DND-41 (cell line): ENCODE results near the gene GOLGA7B.

Experiments
- EZH2 ChIP-seq: IDR thresholded peaks from 3 replicates; pipeline ENCODE4 v1.6.1; 2012; ENCODE audit warnings: borderline replicate concordance, low read depth, mild to moderate bottlenecking, moderate library complexity, low read length, inconsistent platforms; ENCODE audit not compliant: severe bottlenecking
- TF ChIP-seq, protein P1 (sequence below): IDR thresholded peaks from 2 replicates; pipeline ENCODE4 v1.5.1; 2012; ENCODE audit warnings: borderline replicate concordance, low read length, moderate library complexity, mild to moderate bottlenecking; ENCODE audit not compliant: poor library complexity, severe bottlenecking; ENCODE audit errors: extremely low read depth

- TF ChIP-seq, protein P1, sequence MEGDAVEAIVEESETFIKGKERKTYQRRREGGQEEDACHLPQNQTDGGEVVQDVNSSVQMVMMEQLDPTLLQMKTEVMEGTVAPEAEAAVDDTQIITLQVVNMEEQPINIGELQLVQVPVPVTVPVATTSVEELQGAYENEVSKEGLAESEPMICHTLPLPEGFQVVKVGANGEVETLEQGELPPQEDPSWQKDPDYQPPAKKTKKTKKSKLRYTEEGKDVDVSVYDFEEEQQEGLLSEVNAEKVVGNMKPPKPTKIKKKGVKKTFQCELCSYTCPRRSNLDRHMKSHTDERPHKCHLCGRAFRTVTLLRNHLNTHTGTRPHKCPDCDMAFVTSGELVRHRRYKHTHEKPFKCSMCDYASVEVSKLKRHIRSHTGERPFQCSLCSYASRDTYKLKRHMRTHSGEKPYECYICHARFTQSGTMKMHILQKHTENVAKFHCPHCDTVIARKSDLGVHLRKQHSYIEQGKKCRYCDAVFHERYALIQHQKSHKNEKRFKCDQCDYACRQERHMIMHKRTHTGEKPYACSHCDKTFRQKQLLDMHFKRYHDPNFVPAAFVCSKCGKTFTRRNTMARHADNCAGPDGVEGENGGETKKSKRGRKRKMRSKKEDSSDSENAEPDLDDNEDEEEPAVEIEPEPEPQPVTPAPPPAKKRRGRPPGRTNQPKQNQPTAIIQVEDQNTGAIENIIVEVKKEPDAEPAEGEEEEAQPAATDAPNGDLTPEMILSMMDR, result no peak
- no peak for TF ChIP-seq EZH2
Observed at GRCh38 chr10:97816609-97817008, 33.0 kb upstream of the GOLGA7B start.
